ENCODE data around the gene FBXO24.

The FBXO24 gene

DNA sequence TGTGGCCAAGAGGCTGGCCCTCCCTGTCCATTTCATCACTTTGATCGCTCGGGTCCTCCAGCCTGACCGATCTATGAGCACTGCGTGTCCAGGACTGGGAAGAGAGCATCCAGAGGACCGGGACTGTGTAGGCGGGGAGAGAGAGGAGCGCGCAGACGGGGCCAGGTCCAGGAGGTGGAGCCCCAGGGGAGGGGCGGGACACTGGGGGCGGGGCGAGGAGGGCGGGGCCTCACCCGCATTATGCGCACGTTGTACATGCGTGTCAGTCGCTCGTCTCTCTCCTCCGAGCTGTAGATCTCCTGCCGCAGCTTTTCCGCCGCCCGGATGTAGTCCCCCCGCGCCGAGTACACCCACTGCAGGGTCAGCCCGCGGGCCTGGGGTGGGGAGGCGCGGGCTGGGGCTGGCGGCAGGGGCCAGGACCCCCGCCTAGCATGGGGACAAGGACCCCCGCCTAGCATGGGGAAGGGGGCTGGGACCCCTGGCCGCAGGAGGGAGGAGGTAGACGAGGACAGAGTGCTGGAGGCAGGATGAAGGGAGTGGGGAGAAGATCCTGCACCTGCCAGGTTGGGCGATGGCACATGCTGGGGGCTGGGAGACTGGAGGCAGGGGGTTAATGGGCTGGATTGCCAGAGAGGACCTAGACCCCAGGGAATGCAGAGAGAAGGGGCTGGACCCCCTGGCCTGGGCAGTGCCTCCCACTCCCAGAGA is 40.6 kb downstream of the FBXO24 start:
- DNase-seq: peak; percentile 93

DNA sequence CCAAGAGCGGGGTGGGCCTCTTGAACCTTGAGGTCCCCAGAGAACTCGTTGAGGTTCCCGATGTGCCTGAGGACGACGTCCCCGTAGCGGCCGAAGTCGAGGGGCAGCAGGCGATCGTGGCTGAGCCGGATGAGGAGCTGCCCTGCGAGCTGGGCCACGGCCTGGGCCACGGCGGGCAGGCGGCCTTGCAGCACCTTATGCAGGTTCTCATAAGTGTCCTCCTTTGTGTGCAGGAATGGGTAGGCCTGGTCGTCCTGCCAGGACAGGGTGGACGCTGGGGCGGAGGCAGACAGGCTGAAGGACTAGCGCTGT is 41.1 kb downstream of the FBXO24 start:
- DNase-seq: no peak

DNA sequence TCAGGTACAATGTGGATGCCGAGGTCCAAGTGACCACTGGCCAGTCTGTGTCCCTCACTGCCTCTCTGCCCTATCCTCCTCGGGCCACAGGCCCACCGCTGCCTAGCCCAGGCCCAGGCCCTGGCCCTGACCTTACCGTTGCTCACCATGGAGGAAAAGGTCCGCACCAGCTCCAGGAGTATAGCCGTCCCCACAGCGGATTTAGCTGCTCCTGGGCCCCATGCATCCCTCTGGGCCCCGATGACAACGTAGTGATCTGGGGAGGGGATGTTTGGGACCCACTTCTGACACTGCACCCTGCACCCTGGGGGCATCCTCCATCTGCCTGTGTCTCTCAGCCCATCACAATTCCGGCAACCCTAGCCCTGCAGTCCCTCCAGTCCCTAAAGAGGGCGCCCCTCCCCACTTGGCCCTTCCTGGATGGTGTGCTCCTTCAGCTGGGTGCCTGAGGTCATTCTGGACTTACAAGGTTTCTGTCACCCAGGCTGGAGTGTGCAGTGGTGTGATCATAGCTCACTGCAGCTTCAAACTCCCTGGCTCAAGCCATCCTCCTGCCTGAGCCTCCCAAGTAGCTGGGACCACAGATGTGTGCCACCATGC is 43.1 kb downstream of the FBXO24 start:
- peak; percentile 39 for DNase-seq

DNA sequence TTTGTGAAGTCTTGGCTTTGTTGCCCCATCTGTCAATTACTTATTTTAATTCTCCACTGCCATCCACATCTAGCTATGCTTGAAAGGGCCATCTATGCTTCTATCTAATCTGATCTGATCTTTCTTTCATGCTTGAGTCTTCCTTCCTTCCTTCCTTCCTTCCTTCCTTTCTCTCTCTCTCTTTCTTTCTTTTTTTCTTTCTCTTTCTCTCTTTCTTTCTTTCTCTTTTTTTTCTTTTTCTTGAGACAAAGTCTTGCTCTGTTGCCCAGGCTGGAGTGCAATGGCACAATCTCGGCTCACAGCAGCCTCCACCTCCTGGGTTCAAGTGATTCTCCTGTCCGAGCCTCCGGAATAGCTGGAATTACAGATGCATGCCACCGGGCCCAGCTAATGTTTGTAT is 43.9 kb downstream of the FBXO24 start:
- no peak for DNase-seq

DNA sequence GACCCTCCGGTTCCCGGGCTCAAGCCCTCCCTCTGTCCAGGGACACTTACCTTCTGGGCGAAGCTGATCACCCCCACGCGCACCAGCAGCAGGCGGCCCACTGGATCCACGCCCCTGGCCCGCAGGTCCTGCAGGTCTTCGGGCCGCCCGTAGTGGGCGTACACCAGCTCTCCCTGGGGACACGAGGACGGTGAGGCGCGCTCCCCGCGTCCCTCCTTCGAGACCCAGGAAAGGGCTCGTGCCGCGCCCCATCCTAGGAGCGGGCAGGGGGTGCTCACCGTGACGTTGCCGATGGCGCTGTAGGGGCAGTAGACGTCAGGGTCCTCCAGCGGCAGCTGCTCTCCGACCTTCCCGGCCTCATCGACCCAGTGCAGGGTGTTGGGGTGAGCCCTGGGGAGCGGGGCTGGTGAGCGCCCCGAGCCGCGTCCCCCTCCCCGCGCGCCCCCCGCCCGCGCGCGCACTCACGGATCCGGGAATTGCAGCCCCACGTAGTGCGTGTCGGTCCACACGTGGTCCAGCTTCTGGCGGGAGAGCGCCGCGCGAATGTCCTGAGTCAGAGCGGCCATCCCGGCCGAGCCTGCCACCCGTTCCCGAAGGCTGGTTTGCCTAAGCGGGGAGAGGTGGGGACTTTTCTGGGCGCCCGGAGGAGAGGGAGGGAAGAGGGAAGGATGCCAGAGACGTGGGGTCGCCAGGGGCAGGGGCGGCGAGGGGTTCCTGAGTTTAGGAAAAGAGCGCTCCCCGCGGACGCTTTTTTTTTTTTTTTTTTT is 47.0 kb downstream of the FBXO24 start:
- DNase-seq: peak; percentile 75

DNA sequence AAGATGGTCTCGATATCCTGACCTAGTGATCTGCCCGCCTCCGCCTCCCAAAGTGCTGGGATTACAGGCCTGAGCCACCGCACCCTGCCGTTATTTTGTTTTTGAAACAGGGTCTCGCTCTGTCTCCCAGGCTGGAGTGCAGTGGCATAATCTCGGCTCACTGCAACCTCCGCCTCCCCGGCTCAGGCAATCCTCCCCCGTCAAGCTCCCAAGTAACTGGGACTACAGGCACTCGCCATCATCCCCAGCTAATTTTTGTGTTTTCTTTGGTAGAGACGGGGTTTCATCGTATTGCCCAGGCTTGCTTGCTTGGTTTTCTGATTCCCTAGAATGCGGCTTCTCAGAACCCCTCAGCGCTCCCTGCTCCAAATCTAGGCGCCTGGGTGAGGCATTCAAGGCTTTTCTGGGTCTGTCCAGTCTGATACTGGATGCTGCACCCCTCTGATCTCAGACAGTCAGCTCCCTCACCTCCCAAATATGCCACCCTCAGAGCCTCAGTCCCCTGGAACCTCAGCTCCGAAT is 53.9 kb downstream of the FBXO24 start:
- no peak for DNase-seq

DNA sequence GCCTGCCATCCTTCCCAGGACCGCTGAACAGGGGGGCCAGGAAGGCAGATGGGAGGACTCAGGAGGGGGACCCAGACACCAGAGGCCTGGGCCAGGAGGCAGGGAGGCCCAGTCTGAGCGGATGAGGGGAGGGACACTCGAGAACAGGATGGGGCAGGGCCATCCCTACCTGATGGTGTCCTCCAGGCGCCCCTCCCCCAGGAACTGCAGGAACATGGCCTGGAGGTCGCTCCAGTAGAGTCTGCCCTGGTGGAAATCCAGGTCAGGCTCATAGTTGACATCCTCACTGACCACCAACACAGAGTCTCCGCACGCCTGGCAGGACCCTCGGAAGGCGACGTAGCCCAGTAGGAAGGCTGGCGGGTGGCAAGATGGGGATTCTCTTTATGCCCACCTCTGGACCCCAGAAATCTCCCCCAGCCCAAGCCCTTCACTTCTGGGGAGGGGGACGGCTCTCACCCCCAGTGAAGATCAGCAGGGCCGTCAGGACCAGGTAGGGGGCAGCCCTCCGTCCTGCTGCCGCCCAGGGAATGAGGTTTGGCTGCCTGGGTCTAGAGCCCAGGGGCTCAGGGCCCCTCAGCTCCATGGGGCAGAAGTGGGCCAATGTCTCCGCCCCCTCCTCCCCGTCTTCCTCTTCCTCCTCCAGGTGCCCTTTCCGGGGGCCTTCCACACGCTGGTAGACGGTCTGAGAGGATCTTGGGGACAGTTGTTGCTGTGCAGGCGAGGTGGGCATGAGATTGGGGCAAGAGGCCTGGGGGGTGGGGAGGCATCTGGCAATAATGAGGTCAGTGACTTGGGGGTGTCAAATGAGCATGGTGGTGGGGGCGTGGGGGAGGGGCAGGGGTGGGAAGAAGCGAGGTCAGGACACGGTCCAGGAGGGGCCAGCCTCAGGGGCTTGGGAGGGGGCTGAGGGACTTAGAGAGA is 54.7 kb downstream of the FBXO24 start:
- no peak for DNase-seq

DNA sequence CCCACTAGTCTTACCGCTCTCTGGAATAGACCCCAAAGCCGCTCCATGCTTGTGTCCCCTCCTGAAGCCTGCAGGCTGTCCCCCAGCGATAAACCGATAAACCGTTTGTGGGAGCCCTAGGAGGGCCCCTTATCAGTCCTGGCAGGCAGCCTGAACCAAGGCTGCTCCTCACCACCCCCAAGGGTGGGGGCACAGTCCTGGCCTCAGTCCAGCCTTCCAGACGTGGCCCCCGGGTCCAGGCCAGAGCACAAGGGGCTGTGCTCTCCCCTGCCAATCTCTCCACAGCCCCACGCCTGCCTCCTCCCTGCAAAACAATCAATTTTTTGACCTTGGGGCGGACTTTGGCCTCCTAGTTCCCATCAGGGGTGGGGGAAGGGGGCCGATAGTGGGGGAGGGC is 55.3 kb downstream of the FBXO24 start, which contains the start of gene TFR2:
Gene TFR2 (minus strand): TSS at position 90 of the 397 bp plus-strand sequence. CDS start 43 bp downstream, at position 47.
- DNase-seq: no peak

DNA sequence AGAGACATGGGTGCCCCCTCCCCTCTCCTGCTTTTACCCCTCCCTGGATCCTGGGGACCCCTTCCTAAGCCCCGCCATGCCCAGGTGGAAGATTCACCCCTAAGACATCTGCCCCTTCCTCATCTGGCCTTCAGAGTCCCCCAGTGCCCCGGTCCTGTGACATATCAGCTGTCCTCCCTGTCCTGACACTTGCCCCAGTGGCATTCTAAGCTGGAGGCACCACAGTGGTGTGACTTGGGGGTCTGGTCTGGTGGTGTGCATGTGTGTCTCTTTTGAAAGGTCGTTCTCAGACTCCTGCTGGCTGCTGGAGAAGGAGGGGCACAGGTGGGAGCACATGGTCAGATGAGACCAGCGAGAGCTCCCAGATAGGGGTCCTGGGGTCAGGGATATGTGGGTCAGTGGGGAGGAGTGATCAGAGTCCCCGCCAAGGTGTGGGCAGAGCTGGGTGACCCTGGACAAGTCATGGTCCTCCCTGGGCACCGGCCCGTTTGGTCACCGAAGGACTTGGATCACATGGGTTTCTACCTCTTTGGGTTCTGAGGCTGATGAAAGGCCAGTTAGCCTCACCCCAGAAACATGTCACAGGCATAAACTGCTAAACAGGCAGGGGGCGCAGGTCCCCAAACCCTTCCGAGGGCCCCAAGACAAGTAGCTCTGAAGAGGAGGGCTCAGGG is 55.9 kb downstream of the FBXO24 start:
- DNase-seq: no peak

DNA sequence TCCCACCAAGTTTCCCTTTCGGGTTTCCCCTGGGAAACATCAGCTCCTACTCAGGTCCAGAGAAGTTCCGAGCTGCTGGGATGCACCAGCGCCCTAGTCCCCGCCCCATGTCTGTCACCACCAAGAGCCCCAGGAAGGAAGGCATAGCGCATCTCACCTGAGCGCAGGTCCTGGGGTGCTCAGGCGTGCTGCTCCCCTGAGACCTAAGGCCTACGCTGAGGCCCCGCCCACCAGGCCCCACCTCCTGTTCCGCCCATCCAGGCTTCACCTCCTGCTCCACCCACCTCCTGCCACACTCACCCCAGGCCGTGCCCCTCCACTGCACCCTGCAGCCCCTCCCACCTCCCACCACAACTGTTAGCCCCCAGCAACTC is 56.4 kb downstream of the FBXO24 start:
- DNase-seq: peak; percentile 21

DNA sequence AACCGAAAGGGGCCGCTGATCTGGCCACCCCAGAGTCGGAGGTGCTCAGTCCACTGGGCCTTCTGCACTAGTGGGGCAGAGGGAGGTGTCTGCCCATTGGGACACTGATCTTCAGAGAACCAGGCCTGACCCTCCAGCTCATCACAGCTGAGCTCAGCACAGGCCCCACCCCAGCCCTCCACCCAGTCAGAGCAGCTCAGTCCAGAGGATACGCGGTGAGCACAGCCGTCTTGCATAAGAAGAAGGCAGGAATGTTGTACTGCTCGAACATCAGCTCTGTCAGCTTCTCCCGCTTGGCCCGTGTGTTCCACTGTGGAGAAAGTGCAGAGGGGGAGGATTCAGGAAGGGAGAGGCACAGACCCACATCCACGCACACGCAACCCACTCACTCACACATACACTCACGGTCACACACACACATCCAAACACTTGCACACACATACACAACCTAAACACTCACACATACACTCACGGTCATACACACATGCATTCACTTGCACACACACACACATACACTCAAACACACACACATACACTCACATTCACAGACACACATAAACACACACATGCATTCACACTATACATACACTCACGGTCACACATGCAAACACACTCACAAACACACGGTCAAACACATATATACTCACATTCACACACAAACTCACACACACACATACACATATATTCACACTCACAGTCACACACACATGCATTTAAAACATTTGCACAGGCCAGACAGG is 63.9 kb downstream of the FBXO24 start:
- DNase-seq: no peak

Data from activated CD4-positive, alpha-beta T cell treated with anti-CD3 and anti-CD28 coated beads, Interleukin-2, amount 50 U/mL, for 16 hours (primary cell).